ENCODE results near the gene SORCS2.

Gene SORCS2

GRCh38 chr4:7668826-7669225 lies 476.5 kb downstream of the SORCS2 start:
- in situ Hi-C loops (cut with MboI; ENCODE audit: low sequenced_read_pairs), result no loop called here

- in situ Hi-C loops (cut with MboI; ENCODE audit: low sequenced_read_pairs), result no loop called here
Observed at GRCh38 chr4:7672601-7673000, 480.3 kb downstream of the SORCS2 start.

DNA sequence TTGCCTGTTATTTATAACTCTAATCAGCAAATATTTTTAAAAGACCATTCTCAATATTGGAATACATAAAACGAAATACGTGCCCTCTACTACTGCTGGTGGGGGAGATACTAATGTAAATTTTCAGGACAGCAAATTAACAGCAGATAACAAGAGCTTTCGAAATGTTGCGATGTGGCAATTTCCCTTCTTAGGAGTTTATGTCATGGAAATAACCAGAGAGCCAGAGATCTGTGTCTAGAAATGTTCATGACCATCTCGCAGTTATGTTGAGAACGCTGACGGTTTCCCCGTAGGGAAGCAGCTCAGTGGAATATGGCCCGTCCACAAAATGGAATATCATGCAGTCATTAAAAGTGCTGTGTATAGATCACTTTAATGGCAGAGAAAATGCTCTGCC lies 480.8 kb downstream of the SORCS2 start:
- in situ Hi-C loops (cut with MboI; ENCODE audit: low sequenced_read_pairs), result no loop called here

DNA sequence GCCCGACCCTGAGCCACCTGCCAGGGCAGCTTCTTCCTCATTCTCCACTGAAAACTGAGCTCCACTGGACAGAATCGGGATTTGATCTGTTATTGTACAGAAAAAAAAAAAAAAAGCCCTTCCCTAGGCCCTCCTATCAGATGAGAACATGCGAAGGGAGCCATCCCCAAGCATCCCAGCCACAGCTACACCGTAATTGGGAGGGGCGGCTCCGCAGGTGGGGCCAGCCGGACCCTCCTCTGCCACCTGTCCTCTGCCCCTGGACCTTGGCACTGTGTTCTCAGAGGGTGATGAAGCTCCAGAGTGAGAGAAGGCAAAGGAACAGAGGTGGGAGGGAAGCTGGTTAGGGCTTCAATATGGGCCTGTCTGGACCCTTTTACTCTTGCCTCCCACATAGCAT lies 482.4 kb downstream of the SORCS2 start:
- in situ Hi-C loops (cut with MboI; ENCODE audit: low sequenced_read_pairs), result no loop called here

DNA sequence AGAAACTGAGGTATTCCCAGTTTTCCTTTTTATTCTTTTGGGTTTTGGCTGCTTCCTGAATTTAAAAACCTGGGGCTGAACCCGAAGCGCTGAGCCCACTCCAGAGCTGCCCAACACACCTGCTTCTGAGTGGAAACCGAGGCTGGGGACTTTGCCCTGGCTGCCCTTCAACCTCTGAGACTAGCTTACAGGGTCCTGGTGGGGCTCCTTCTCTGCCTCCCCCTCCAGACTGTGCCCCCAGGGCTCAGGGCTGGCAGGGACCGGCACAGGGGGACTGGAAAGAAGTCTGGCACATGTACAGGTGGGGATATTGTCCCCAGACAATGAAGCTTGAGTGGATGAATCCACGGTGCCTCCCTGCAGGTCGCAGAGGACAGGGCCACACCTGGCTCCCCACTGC lies 482.8 kb downstream of the SORCS2 start:
- in situ Hi-C loops (cut with MboI; ENCODE audit: low sequenced_read_pairs), result no loop called here

GRCh38 chr4:7675612-7676320 lies 483.4 kb downstream of the SORCS2 start:
- in situ Hi-C loops (cut with MboI; ENCODE audit: low sequenced_read_pairs), result no loop called here

DNA sequence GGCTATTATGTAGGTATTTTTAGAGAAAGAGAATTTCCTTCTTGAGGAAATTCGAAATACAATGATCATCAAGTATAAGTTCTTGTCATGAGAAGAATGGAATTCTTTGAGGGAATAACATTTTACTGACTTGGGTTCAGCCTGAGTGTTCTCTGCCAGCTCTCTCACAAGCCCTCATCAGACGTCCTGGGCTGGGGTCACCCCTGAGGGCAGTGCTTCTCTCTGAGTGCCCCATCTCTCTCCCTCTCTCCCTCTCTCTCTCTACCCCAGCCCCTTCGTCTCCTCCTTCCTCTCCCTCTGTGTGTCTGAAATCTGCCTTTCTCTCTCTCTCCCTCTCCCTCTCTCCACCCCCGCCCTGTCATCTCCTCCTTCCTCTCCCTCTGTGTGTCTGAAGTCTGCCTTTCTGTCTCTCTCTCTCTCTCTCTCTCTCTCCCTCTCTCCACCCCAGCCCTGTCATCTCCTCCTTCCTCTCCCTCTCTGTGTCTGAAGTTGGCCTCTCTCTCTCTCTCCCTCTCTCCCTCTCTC lies 484.1 kb downstream of the SORCS2 start:
- in situ Hi-C loops (cut with MboI; ENCODE audit: low sequenced_read_pairs), result no loop called here

- in situ Hi-C loops (cut with MboI; ENCODE audit: low sequenced_read_pairs), result no loop called here
Observed at GRCh38 chr4:7677086-7677485, 484.7 kb downstream of the SORCS2 start.

GRCh38 chr4:7677799-7678301 lies 485.5 kb downstream of the SORCS2 start:
- in situ Hi-C loops (cut with MboI; ENCODE audit: low sequenced_read_pairs), result no loop called here

DNA sequence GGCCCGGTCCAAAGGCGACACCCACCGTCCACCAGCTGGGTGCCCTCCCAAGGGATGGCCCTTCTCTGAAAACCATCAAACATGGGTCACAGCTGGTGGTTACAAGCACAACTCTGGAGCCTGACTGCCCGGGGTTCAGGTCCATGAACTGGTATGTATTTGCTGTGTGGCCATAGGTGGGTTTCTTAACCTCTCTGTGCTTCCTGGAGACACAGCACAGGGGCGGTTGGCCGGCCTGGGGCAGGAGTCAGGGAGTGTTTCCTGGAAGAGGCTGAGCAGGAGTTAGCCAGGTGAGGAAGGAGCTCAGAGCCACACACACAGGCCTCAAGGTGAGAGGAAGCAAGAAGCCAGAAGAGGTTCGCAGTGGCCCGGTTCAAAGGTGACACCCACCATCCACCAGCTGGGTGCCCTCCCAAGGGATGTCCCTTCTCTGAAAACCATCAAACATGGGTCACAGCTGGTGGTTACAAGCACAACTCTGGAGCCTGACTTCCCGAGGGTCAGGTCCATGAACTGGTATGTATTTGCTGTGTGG lies 486.0 kb downstream of the SORCS2 start:
- in situ Hi-C loops (cut with MboI; ENCODE audit: low sequenced_read_pairs), result no loop called here

DNA sequence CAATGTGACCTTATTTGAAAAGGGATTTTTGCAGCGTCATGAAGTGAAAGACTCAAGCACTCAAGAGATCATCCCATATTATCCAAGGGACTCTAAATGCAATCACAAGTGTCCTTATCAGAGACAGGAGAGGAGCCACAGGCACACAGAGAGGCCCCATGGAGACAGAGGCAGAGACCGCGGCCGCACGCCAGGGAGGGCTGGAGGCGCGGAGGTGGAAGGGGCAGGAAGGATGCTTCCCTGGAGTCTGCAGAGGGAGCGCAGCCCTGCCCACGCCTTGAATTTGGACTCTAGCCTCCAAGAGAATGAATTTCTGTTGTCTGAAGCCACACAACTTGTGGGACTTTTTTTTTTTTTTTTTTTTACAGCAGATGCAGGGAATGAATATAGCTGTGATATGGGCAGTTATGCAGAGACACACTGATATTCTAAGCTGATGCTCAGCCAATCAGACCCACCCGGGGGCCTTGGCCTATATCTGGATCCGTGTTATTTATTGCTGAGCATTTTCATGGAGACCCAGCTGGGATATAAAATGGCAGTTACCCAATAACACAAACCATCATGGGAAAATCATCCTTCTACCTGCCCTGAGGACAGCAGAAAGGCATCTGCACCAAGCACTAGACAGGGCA lies 487.2 kb downstream of the SORCS2 start:
- in situ Hi-C loops (cut with MboI; ENCODE audit: low sequenced_read_pairs), result no loop called here

GRCh38 chr4:7680106-7680505 lies 487.8 kb downstream of the SORCS2 start:
- in situ Hi-C loops (cut with MboI; ENCODE audit: low sequenced_read_pairs), result no loop called here

DNA sequence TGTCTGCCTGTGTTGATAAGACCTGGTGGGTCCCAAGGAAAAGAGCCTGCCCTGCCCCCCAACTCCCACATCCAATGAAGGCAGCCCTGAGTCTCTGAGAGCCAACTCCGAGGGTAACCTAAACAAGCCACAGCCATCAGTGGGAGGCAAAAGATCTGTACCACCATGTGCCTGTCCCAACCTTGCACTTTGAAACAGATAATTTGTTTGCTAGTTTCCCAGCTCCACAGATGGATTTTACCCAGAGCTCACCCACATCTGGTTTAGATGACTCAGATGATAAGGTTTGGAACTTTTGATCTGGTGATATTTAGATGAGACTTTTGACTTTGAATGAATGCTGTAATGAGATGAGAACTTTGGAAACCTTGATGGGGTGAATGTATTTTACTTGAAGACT lies 488.4 kb downstream of the SORCS2 start:
- in situ Hi-C loops (cut with MboI; ENCODE audit: low sequenced_read_pairs), result no loop called here

- in situ Hi-C loops (cut with MboI; ENCODE audit: low sequenced_read_pairs), result no loop called here
Observed at GRCh38 chr4:7683126-7683703, 490.9 kb downstream of the SORCS2 start.

DNA sequence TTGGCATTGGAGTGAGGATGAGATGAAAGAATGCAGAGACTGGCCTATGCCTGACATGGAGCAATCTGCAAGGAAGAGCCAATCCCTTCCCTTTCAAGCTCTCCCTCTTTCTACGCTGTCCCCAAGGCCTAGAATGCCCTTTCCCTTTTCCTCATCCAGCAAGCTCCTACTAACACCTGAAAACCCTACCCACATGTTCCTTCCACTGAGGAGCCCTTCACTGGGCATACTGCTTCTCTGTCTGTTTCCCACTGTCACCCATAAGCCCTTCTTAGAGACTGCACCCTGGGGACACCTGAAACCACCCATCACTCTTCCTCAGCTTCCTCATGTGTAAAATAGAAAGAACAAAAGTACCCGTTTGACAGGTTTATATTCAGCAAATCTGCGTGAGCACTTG lies 492.0 kb downstream of the SORCS2 start:
- in situ Hi-C loops (cut with MboI; ENCODE audit: low sequenced_read_pairs), result no loop called here

DNA sequence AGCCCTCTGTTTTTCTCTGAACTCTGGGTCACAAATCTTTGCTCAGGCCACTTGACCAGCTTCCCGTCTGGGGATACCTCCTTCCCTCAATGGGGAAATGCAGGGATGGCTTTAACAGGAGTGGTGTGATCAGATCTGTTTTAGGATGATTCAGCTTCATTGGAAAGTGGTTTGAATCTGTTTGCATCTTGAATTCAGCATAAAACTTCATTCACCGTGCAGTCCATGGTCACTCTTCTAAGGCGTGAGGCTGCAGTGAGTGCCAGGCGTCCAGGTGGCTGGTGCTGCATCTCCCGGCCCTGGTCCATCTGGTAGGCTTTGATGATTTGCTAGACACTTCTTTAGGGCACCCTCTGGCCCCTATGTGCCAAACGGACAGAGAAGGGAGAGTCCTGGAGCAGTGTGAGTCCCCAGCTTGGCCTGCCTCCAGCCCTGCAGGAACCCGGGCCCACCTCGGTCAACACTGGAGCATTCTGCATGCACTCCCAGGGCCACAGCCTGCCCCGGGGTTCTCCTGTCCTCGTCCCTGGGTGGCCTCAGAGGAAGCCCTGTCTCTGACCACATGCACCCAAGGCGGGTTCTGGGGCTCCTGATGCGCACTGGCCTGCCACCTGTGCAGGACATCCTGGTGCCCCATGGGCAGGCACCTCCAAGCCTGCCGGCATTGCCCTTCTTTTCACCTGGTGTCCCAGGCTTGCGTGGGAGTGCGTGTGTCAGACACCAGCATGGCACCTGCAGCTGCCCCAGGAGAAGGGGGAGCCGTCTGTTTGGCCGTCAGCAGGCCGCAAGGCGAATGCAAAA lies 493.9 kb downstream of the SORCS2 start:
- in situ Hi-C loops (cut with MboI; ENCODE audit: low sequenced_read_pairs), result no loop called here

GRCh38 chr4:7687006-7687405 lies 494.7 kb downstream of the SORCS2 start:
- in situ Hi-C loops (cut with MboI; ENCODE audit: low sequenced_read_pairs), result no loop called here

- in situ Hi-C loops (cut with MboI; ENCODE audit: low sequenced_read_pairs), result no loop called here
Observed at GRCh38 chr4:7687796-7688195, 495.5 kb downstream of the SORCS2 start.

GRCh38 chr4:7689773-7690693 lies 497.7 kb downstream of the SORCS2 start:
- in situ Hi-C loops (cut with MboI; ENCODE audit: low sequenced_read_pairs), result no loop called here

GRCh38 chr4:7691061-7691460 lies 498.7 kb downstream of the SORCS2 start:
- in situ Hi-C loops (cut with MboI; ENCODE audit: low sequenced_read_pairs), result no loop called here
